Testis (tissue), 2 donors: ENCODE measurements around the gene TFF1.

Experiments used
- CTCF ChIP-seq, 3 experiments: fragments of 450-650 bp in 2 of 3; fragments of 200-600 bp in 1 of 3; sonication (generic) in 1 of 3; IDR thresholded peaks; one replicate each; pipeline ENCODE4 v1.5.1; 2016 to 2019; ENCODE audit warnings: antibody characterized with exemption in 3 of 3, mild to moderate bottlenecking in 2 of 3, moderate library complexity in 1 of 3
- POLR2A ChIP-seq: fragments of 450-650 bp; IDR thresholded peaks from one replicate; pipeline ENCODE4 v1.6.1; 2017; ENCODE audit warnings: antibody characterized with exemption, mild to moderate bottlenecking, moderate library complexity

- TF ChIP-seq CTCF (IDR thresholded peaks at IDR 0.05), result no peak
- no peak for TF ChIP-seq POLR2A
These were observed 22.3 kb downstream of the TFF1 start for GRCh38 chr21:42343963-42344510.
